GM12878 (cell line): ENCODE results near the gene KRTAP6-3. TPM values are rescaled to one million over a fixed set of nuclear protein-coding genes. Genes with fewer than 3 reads are reported as not detected.

ENCODE experiments used
- ATAC-seq: fragments of 200-7000 bp; cut with Tn5 transposase; 3 replicates; pipeline ENCODE4 v1.9.1; 2020; ENCODE audit warnings: mild to moderate bottlenecking, moderate library complexity
- BruUV-seq: library from RNA; stranded (reverse); fragments of 400-500 nt; replicated peaks from 2 replicates; lab custom pipeline; 2021; lab: Mats Ljungman, UMichigan
- CTCF ChIA-PET: fragments of 300-600 bp; sonication (Branson Sonifier 250); formaldehyde crosslinking; extraction: SDS; loops from one replicate; lab custom pipeline; 2021; ENCODE audit warnings: inconsistent platforms; lab: Yijun Ruan, JAX
- POLR2A ChIA-PET: fragments of 350-600 bp; formaldehyde crosslinking; extraction: SDS; loops from one replicate; lab custom pipeline; 2021; ENCODE audit warnings: inconsistent platforms; lab: Charles Lee
- RAD21 ChIA-PET: fragments of 300-600 bp; sonication (Branson Sonifier 250); formaldehyde crosslinking; loops from one replicate; lab custom pipeline; 2023; ENCODE audit warnings: antibody characterized with exemption; ENCODE audit not compliant: unreplicated experiment; lab: Charles Lee
- SMC1A ChIA-PET: fragments of 300-600 bp; sonication (Branson Sonifier 250); formaldehyde crosslinking; loops from one replicate; lab custom pipeline; 2023; ENCODE audit not compliant: unreplicated experiment, uncharacterized antibody; lab: Charles Lee
- DNase-seq: peaks from one replicate; pipeline ENCODE4 v3.0.0-alpha.2; 2011; ENCODE audit warnings: low read depth, low spot score
- FAIRE-seq: peaks from 3 replicates; lab custom pipeline; 2011; peaks lifted over from hg19 to GRCh38; lab: Jason Lieb, UNC
- H2AFZ ChIP-seq: 2 replicates; pipeline ENCODE4 v1.6.0; 2011; ENCODE audit warnings: low read depth, low read length, control low read depth; ENCODE audit not compliant: control insufficient read depth
- H3K27ac ChIP-seq: 2 replicates; pipeline ENCODE4 v1.5.1; 2011; ENCODE audit warnings: control low read depth; ENCODE audit not compliant: control insufficient read depth, insufficient read depth
- H3K27me3 ChIP-seq, 2 experiments: replicated peaks in 1 of 2; 2 replicates each; pipeline versions ENCODE4 v1.6.0 to v1.6.1; 2011; ENCODE audit warnings: low read length in 1 of 2; ENCODE audit not compliant: control insufficient read depth in 2 of 2, insufficient read depth in 2 of 2
- H3K36me3 ChIP-seq, 2 experiments: 2 replicates each; pipeline ENCODE4 v1.5.1; 2011; ENCODE audit warnings: low read length in 1 of 2; ENCODE audit not compliant: control insufficient read depth in 2 of 2, insufficient read depth in 2 of 2
- H3K4me1 ChIP-seq: 2 replicates; pipeline ENCODE4 v1.6.1; 2011; ENCODE audit warnings: mild to moderate bottlenecking, low read length, moderate library complexity, mixed read lengths; ENCODE audit not compliant: control insufficient read depth, insufficient read depth
- H3K4me2 ChIP-seq: 2 replicates; pipeline ENCODE4 v1.6.0; 2011; ENCODE audit warnings: control low read depth; ENCODE audit not compliant: control insufficient read depth, insufficient read depth
- H3K4me3 ChIP-seq: fragments of 200-600 bp; sonication (generic); 2 replicates; pipeline ENCODE4 v1.5.1; 2016
- H3K79me2 ChIP-seq: 2 replicates; pipeline ENCODE4 v1.6.0; 2011; ENCODE audit warnings: low read length; ENCODE audit not compliant: control insufficient read depth, insufficient read depth
- H3K9ac ChIP-seq: 2 replicates; pipeline ENCODE4 v1.8.0; 2011; ENCODE audit warnings: low read length, control low read depth, mixed read lengths; ENCODE audit not compliant: control insufficient read depth, insufficient read depth
- H3K9me3 ChIP-seq: replicated peaks from 3 replicates; pipeline ENCODE4 v1.5.1; 2011; ENCODE audit warnings: mild to moderate bottlenecking, low read length; ENCODE audit not compliant: control insufficient read depth, insufficient read depth
- H4K20me1 ChIP-seq: 2 replicates; pipeline ENCODE4 v1.6.0; 2011; ENCODE audit not compliant: control insufficient read depth, insufficient read depth
- CHD2 ChIP-seq: IDR thresholded peaks from 2 replicates; pipeline ENCODE4 v1.6.1; 2011; ENCODE audit warnings: low read depth, low read length, improper control_type of control experiment, borderline replicate concordance
- EGR1 ChIP-seq, 2 experiments: IDR thresholded peaks; 1 replicate in 1 of 2; 2 replicates in 1 of 2; pipeline ENCODE4 v1.6.1; 2011 to 2012; ENCODE audit warnings: low read depth in 2 of 2, low read length in 2 of 2, borderline replicate concordance in 1 of 2, mild to moderate bottlenecking in 1 of 2, moderate library complexity in 1 of 2
- ETV6 ChIP-seq, 2 experiments: fragments of 450-650 bp in 1 of 2; IDR thresholded peaks in 1 of 2; conservative IDR thresholded peaks in 1 of 2; 2 replicates each; pipeline ENCODE4 v1.6.1; 2014; ENCODE audit warnings: antibody characterized with exemption in 1 of 2, borderline replicate concordance in 1 of 2, low read depth in 1 of 2, mild to moderate bottlenecking in 1 of 2, moderate library complexity in 1 of 2
- KAT2A ChIP-seq: conservative IDR thresholded peaks from 2 replicates; pipeline ENCODE4 v1.6.1; 2011; ENCODE audit warnings: low read depth, low read length; ENCODE audit not compliant: control insufficient read depth
- NR2C1 ChIP-seq: fragments of 450-650 bp; IDR thresholded peaks from 2 replicates; pipeline ENCODE4 v1.6.1; 2017; ENCODE audit warnings: antibody characterized with exemption, mild to moderate bottlenecking, moderate library complexity
- PAX5 ChIP-seq: IDR thresholded peaks from 2 replicates; pipeline ENCODE4 v1.6.1; 2011; ENCODE audit warnings: low read depth, low read length, borderline replicate concordance
- POLR2AphosphoS5 ChIP-seq: IDR thresholded peaks from 2 replicates; pipeline ENCODE4 v1.6.1; 2011; ENCODE audit warnings: mild to moderate bottlenecking, low read length, inconsistent platforms
- SMAD1 ChIP-seq: fragments of 450-650 bp; IDR thresholded peaks from 2 replicates; pipeline ENCODE4 v1.6.1; 2018; ENCODE audit warnings: mild to moderate bottlenecking, low read depth; ENCODE audit not compliant: partially characterized antibody
- TCF7 ChIP-seq: IDR thresholded peaks from 2 replicates; pipeline ENCODE4 v1.6.1; 2014; ENCODE audit warnings: antibody characterized with exemption, borderline replicate concordance
- WRNIP1 ChIP-seq: IDR thresholded peaks from 2 replicates; pipeline ENCODE4 v1.6.1; 2011; ENCODE audit warnings: low read depth, low read length, improper control_type of control experiment, borderline replicate concordance
- YY1 ChIP-seq: IDR thresholded peaks from 2 replicates; pipeline ENCODE4 v1.6.1; 2011; ENCODE audit warnings: low read depth, mild to moderate bottlenecking, low read length
- ZNF207 ChIP-seq: fragments of 450-650 bp; IDR thresholded peaks from 2 replicates; pipeline ENCODE4 v1.6.1; 2014; ENCODE audit warnings: antibody characterized with exemption, mild to moderate bottlenecking, borderline replicate concordance
- WGBS: methylation state at CpG from one replicate; pipeline ENCODE4 v1.1.6; 2016; ENCODE audit warnings: low lambda C conversion rate; ENCODE audit not compliant: insufficient replicate concordance, insufficient coverage; ENCODE audit errors: missing lambda C conversion rate; 5-methylcytosine and 5-hydroxymethylcytosine counted together
- in situ Hi-C: fragments of 300-500 bp; cut with MboI; formaldehyde crosslinking; loops from 9 replicates; pipeline ENCODE4 v1.14.3; 2018; ENCODE audit warnings: mixed read lengths
- intact Hi-C: fragments of 100-400 bp; cut with micrococcal nuclease; formaldehyde crosslinking; loops from one replicate; pipeline ENCODE4 v1.14.2; 2022; ENCODE audit not compliant: unreplicated experiment
- polyA plus RNA-seq, 11 experiments: library from polyadenylated mRNA; depleted of rRNA in 4 of 11; unstranded in 6 of 11; stranded (reverse) in 5 of 11; fragments of >200 nt; fragmentation: Nextera tagmentation in 4 of 11; fragmentation: Illumina TruSeq in 1 of 11; extraction: Ambion mirVana in 4 of 11; extraction: Trizol in 1 of 11; gene quantifications; 1 replicate in 1 of 11; 2 replicates in 10 of 11; pipeline versions ENCODE4 v1.2.1 to v1.2.3, GENCODE V29; 2011 to 2016; ENCODE audit warnings: inconsistent platforms in 2 of 11, missing spikeins in 2 of 11, low read depth in 1 of 11
- total RNA-seq, 4 experiments: library from RNA; depleted of rRNA in 3 of 4; stranded (reverse); fragments of >200 nt in 3 of 4; fragmentation: Illumina TruSeq in 1 of 4; extraction: Trizol in 1 of 4; gene quantifications; 2 replicates each; pipeline versions ENCODE4 v1.2.1 to v1.2.3, GENCODE V29; 2013 to 2021
- TF ChIP-seq, protein P1 (sequence below): IDR thresholded peaks from 2 replicates; pipeline ENCODE4 v1.6.1; 2012; ENCODE audit warnings: low read depth, low read length, improper control_type of control experiment
- TF ChIP-seq, protein P2 (sequence below): fragments of 450-650 bp; IDR thresholded peaks from 2 replicates; pipeline ENCODE4 v1.6.1; 2018; ENCODE audit warnings: mild to moderate bottlenecking, low read depth, moderate library complexity; ENCODE audit not compliant: partially characterized antibody

Gene KRTAP6-3
- total and polyA plus RNA-seq, 10 of the 15 experiments (the other 5 are each of a cell fraction or from before 2014, with no cell fraction given): not detected

DNA sequence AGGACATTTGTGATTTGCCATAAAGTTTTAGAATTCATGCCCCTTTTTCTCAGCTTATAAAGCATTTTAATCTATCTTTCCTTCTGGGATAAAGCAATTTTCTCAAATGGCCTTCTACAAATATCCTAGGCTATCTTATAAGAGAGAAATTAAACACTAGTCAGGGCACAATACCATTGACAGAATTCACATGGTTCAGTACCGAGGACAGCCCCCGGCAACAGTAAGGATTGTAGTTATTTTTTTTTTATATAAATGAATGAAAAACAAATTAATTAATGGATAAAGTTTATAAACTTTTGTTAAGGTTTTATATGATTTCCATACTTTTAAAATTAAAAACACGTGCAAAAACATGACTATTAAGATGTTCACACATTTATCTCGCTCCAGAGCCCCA, 35.9 kb downstream of the KRTAP6-3 start:
- Histone ChIP-seq H3K79me2 (no peaks in the 10 kb centered on the region), H2AFZ (no peak overlapping the region), H4K20me1 (no peaks in the 10 kb centered on the region), H3K36me3 (no peaks in the 10 kb centered on the region), H3K27me3 (no peaks in the 10 kb centered on the region), H3K4me2 (no peak overlapping the region), H3K4me1 (no peaks in the 10 kb centered on the region), H3K27ac (no peak overlapping the region), H3K9ac (no peak overlapping the region)
- FAIRE-seq (no peak), ATAC-seq (no peak), DNase-seq (no peak)
- BruUV-seq: no TSS peak
- ChIA-PET RAD21 (no interaction called here), POLR2A (no interaction called here), CTCF (no interaction called here), SMC1A (interaction anchor here (0.6 kb wide), 1 partner anchor 292 kb away, joined by 3 read pairs; no protein-coding TSS in a partner anchor)
- 43% methylated on average over 4 of the region's 4 CpGs for WGBS
- in situ Hi-C loops: no loop called here
- intact Hi-C loops: no loop called here
- TF ChIP-seq NR2C1: no peak
- TF ChIP-seq CHD2: no peak
- TF ChIP-seq KAT2A: no peak
- no peak for TF ChIP-seq YY1
- TF ChIP-seq, protein P1, sequence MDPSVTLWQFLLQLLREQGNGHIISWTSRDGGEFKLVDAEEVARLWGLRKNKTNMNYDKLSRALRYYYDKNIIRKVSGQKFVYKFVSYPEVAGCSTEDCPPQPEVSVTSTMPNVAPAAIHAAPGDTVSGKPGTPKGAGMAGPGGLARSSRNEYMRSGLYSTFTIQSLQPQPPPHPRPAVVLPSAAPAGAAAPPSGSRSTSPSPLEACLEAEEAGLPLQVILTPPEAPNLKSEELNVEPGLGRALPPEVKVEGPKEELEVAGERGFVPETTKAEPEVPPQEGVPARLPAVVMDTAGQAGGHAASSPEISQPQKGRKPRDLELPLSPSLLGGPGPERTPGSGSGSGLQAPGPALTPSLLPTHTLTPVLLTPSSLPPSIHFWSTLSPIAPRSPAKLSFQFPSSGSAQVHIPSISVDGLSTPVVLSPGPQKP: no peak
- TF ChIP-seq TCF7: no peak
- TF ChIP-seq, all 136 proteins: peak for 0
- Histone ChIP-seq H3K4me3 (no peak overlapping the region), H3K9me3 (no peaks in the 10 kb centered on the region; the same call in 2 of the 3 replicates)

- SMC1A ChIA-PET: interaction anchor here (0.6 kb wide), 1 partner anchor 660 kb away, joined by 3 read pairs; no protein-coding TSS in a partner anchor
- ATAC-seq (no peak), DNase-seq (no peak), FAIRE-seq (no peak)
- H3K36me3 ChIP-seq: no peaks in the 10 kb centered on the region
- intact Hi-C loops: no loop called here
- CTCF ChIA-PET: no interaction called here
- H3K79me2 ChIP-seq: no peaks in the 10 kb centered on the region
- in situ Hi-C loops: no loop called here
- H3K9me3 ChIP-seq: no peaks in the 10 kb centered on the region; the same call in 2 of the 3 replicates
- no peaks in the 10 kb centered on the region for H3K4me1 ChIP-seq
- POLR2A ChIA-PET: no interaction called here
- no TSS peak for BruUV-seq
- RAD21 ChIA-PET: no interaction called here
- H3K27me3 ChIP-seq: no peaks in the 10 kb centered on the region
- H4K20me1 ChIP-seq: no peaks in the 10 kb centered on the region
- 0% methylated on average over 1 of the region's 1 CpG for WGBS
- H2AFZ ChIP-seq: no peak overlapping the region
- H3K4me2 ChIP-seq: no peak overlapping the region
- no peak overlapping the region for H3K4me3 ChIP-seq
- no peak overlapping the region for H3K9ac ChIP-seq
- H3K27ac ChIP-seq: no peak overlapping the region
- TF ChIP-seq PAX5 (no peak), SMAD1 (no peak), POLR2AphosphoS5 (no peak), WRNIP1 (no peak), EGR1 (IDR thresholded peaks at IDR 0.05; ENCODE audit: borderline replicate concordance in 1 of 2, low read depth in 2 of 2, low read length in 2 of 2) (no peak), ZNF207 (no peak), ETV6 (conservative IDR thresholded peaks at IDR 0.05 in 1 of 2, IDR thresholded peaks at IDR 0.05 in 1 of 2; ENCODE audit: borderline replicate concordance in 1 of 2, low read depth in 1 of 2) (no peak)
- TF ChIP-seq, protein P2, sequence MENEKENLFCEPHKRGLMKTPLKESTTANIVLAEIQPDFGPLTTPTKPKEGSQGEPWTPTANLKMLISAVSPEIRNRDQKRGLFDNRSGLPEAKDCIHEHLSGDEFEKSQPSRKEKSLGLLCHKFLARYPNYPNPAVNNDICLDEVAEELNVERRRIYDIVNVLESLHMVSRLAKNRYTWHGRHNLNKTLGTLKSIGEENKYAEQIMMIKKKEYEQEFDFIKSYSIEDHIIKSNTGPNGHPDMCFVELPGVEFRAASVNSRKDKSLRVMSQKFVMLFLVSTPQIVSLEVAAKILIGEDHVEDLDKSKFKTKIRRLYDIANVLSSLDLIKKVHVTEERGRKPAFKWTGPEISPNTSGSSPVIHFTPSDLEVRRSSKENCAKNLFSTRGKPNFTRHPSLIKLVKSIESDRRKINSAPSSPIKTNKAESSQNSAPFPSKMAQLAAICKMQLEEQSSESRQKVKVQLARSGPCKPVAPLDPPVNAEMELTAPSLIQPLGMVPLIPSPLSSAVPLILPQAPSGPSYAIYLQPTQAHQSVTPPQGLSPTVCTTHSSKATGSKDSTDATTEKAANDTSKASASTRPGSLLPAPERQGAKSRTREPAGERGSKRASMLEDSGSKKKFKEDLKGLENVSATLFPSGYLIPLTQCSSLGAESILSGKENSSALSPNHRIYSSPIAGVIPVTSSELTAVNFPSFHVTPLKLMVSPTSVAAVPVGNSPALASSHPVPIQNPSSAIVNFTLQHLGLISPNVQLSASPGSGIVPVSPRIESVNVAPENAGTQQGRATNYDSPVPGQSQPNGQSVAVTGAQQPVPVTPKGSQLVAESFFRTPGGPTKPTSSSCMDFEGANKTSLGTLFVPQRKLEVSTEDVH: no peak
Measured at GRCh38 chr21:30629200-30629599, 37.0 kb downstream of the KRTAP6-3 start.
